GM23338 (cell line): ENCODE data around the gene ADRA2B. TPM values are rescaled to one million over a fixed set of nuclear protein-coding genes. Genes with fewer than 3 reads are reported as not detected.

ENCODE experiments used
- ATAC-seq: fragments of 200-7000 bp; cut with Tn5 transposase; 3 replicates; pipeline ENCODE4 v1.9.1; 2020
- DNase-seq: peaks from one replicate; pipeline ENCODE4 v3.0.0-alpha.2; 2015; ENCODE audit warnings: low spot score
- H2AFZ ChIP-seq: fragments of 200-600 bp; sonication (generic); 2 replicates; pipeline ENCODE4 v1.8.0; 2016; ENCODE audit warnings: antibody characterized with exemption, mild to moderate bottlenecking, moderate library complexity
- H3F3A ChIP-seq: fragments of 200-600 bp; sonication (generic); replicated peaks from 2 replicates; pipeline ENCODE4 v1.8.0; 2017; ENCODE audit warnings: antibody characterized with exemption, mixed run types, low read depth
- H3K27ac ChIP-seq: fragments of 200-600 bp; sonication (generic); 2 replicates; pipeline ENCODE4 v1.6.1; 2016; ENCODE audit warnings: low read depth
- H3K27me3 ChIP-seq: fragments of 200-600 bp; sonication (generic); 2 replicates; pipeline ENCODE4 v1.8.0; 2016; ENCODE audit warnings: mild to moderate bottlenecking, mixed run types, moderate library complexity; ENCODE audit not compliant: insufficient read depth
- H3K36me3 ChIP-seq: fragments of 200-600 bp; sonication (generic); 2 replicates; pipeline ENCODE4 v1.8.0; 2016; ENCODE audit warnings: mild to moderate bottlenecking; ENCODE audit not compliant: insufficient read depth
- H3K4me1 ChIP-seq: fragments of 200-600 bp; sonication (generic); 2 replicates; pipeline ENCODE4 v1.8.0; 2016; ENCODE audit warnings: mild to moderate bottlenecking, moderate library complexity; ENCODE audit not compliant: insufficient read depth
- H3K4me2 ChIP-seq: fragments of 200-600 bp; sonication (generic); 2 replicates; pipeline ENCODE4 v1.7.1; 2017; ENCODE audit warnings: mixed run types
- H3K4me3 ChIP-seq: fragments of 200-600 bp; sonication (generic); 2 replicates; pipeline ENCODE4 v1.6.1; 2016; ENCODE audit warnings: mixed run types
- H3K79me2 ChIP-seq: fragments of 200-600 bp; sonication (generic); replicated peaks from 2 replicates; pipeline ENCODE4 v1.8.0; 2017; ENCODE audit warnings: mild to moderate bottlenecking; ENCODE audit not compliant: insufficient read depth
- H3K9me2 ChIP-seq: fragments of 200-600 bp; sonication (generic); 2 replicates; pipeline ENCODE4 v1.8.0; 2017; ENCODE audit not compliant: insufficient read depth
- H4K20me1 ChIP-seq: fragments of 200-600 bp; sonication (generic); replicated peaks from 2 replicates; pipeline ENCODE4 v1.8.0; 2017; ENCODE audit warnings: mild to moderate bottlenecking; ENCODE audit not compliant: insufficient read depth
- H3K27ac Mint-ChIP-seq: 2 replicates; pipeline ENCODE4 v1.8.0; 2020; ENCODE audit warnings: inconsistent platforms, mild to moderate bottlenecking, moderate library complexity, mixed read lengths
- H3K27me3 Mint-ChIP-seq: 3 replicates; pipeline ENCODE4 v1.8.0; 2022; ENCODE audit warnings: low read depth, mild to moderate bottlenecking, moderate library complexity, mixed read lengths, inconsistent platforms; ENCODE audit not compliant: insufficient read depth, poor library complexity
- H3K36me3 Mint-ChIP-seq: 3 replicates; pipeline ENCODE4 v1.8.0; 2021; ENCODE audit warnings: low read depth, mild to moderate bottlenecking, inconsistent platforms, moderate library complexity, mixed read lengths
- H3K4me1 Mint-ChIP-seq: 3 replicates; pipeline ENCODE4 v1.8.0; 2020; ENCODE audit warnings: mild to moderate bottlenecking, inconsistent platforms, mixed read lengths
- H3K4me3 Mint-ChIP-seq: 3 replicates; pipeline ENCODE4 v1.8.0; 2021; ENCODE audit warnings: moderate library complexity, mild to moderate bottlenecking, inconsistent platforms, mixed read lengths
- H3K9me3 Mint-ChIP-seq: 3 replicates; pipeline ENCODE4 v1.8.0; 2020; ENCODE audit warnings: moderate library complexity, mild to moderate bottlenecking, inconsistent platforms, mixed read lengths
- CREB1 ChIP-seq: fragments of 250-450 bp; sonication (Bioruptor Pico); IDR thresholded peaks from 2 replicates; pipeline ENCODE4 v1.5.0; 2020; ENCODE audit warnings: low read depth, mild to moderate bottlenecking, moderate library complexity
- JUNB ChIP-seq: IDR thresholded peaks from one replicate; pipeline ENCODE4 v1.6.1; 2016; ENCODE audit warnings: antibody characterized with exemption; ENCODE audit not compliant: unreplicated experiment
- STAT1 ChIP-seq: IDR thresholded peaks from one replicate; pipeline ENCODE4 v1.6.1; 2016; ENCODE audit warnings: antibody characterized with exemption; ENCODE audit not compliant: unreplicated experiment
- polyA plus RNA-seq: library from polyadenylated mRNA; unstranded; fragments of >200 nt; fragmentation: Nextera tagmentation; extraction: Ambion mirVana; gene quantifications from 2 replicates; pipeline ENCODE4 v1.2.1, GENCODE V29; 2016
- total RNA-seq: library from RNA; depleted of rRNA; stranded (reverse); fragments of >200 nt; shearing (Covaris generic); gene quantifications from 2 replicates; pipeline ENCODE4 v1.2.3, GENCODE V29; 2014
- TF ChIP-seq, protein P1 (sequence below): fragments of 250-450 bp; sonication (Bioruptor Pico); IDR thresholded peaks from 2 replicates; pipeline ENCODE4 v1.5.0; 2020; ENCODE audit warnings: mild to moderate bottlenecking, moderate library complexity
- TF ChIP-seq, protein P2 (sequence below), 2 experiments: fragments of 200-600 bp in 1 of 2; sonication (generic) in 1 of 2; conservative IDR thresholded peaks; 2 replicates each; pipeline versions ENCODE4 v1.5.1 to v1.6.1; 2016 to 2017; ENCODE audit warnings: antibody characterized with exemption in 2 of 2, low read depth in 2 of 2, mild to moderate bottlenecking in 2 of 2, moderate library complexity in 1 of 2

The ADRA2B gene
- total and polyA plus RNA-seq, 2 experiments from 2014 or later = 1.7 to 5.9 TPM

- H3K27ac Mint-ChIP-seq = no peak overlapping the region
- TF ChIP-seq, protein P1, sequence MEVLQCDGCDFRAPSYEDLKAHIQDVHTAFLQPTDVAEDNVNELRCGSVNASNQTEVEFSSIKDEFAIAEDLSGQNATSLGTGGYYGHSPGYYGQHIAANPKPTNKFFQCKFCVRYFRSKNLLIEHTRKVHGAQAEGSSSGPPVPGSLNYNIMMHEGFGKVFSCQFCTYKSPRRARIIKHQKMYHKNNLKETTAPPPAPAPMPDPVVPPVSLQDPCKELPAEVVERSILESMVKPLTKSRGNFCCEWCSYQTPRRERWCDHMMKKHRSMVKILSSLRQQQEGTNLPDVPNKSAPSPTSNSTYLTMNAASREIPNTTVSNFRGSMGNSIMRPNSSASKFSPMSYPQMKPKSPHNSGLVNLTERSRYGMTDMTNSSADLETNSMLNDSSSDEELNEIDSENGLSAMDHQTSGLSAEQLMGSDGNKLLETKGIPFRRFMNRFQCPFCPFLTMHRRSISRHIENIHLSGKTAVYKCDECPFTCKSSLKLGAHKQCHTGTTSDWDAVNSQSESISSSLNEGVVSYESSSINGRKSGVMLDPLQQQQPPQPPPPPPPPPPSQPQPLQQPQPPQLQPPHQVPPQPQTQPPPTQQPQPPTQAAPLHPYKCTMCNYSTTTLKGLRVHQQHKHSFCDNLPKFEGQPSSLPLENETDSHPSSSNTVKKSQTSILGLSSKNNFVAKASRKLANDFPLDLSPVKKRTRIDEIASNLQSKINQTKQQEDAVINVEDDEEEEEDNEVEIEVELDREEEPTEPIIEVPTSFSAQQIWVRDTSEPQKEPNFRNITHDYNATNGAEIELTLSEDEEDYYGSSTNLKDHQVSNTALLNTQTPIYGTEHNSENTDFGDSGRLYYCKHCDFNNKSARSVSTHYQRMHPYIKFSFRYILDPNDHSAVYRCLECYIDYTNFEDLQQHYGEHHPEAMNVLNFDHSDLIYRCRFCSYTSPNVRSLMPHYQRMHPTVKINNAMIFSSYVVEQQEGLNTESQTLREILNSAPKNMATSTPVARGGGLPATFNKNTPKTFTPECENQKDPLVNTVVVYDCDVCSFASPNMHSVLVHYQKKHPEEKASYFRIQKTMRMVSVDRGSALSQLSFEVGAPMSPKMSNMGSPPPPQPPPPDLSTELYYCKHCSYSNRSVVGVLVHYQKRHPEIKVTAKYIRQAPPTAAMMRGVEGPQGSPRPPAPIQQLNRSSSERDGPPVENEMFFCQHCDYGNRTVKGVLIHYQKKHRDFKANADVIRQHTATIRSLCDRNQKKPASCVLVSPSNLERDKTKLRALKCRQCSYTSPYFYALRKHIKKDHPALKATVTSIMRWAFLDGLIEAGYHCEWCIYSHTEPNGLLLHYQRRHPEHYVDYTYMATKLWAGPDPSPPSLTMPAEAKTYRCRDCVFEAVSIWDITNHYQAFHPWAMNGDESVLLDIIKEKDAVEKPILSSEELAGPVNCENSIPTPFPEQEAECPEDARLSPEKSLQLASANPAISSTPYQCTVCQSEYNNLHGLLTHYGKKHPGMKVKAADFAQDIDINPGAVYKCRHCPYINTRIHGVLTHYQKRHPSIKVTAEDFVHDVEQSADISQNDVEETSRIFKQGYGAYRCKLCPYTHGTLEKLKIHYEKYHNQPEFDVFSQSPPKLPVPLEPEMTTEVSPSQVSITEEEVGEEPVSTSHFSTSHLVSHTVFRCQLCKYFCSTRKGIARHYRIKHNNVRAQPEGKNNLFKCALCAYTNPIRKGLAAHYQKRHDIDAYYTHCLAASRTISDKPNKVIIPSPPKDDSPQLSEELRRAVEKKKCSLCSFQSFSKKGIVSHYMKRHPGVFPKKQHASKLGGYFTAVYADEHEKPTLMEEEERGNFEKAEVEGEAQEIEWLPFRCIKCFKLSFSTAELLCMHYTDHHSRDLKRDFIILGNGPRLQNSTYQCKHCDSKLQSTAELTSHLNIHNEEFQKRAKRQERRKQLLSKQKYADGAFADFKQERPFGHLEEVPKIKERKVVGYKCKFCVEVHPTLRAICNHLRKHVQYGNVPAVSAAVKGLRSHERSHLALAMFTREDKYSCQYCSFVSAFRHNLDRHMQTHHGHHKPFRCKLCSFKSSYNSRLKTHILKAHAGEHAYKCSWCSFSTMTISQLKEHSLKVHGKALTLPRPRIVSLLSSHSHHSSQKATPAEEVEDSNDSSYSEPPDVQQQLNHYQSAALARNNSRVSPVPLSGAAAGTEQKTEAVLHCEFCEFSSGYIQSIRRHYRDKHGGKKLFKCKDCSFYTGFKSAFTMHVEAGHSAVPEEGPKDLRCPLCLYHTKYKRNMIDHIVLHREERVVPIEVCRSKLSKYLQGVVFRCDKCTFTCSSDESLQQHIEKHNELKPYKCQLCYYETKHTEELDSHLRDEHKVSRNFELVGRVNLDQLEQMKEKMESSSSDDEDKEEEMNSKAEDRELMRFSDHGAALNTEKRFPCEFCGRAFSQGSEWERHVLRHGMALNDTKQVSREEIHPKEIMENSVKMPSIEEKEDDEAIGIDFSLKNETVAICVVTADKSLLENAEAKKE (CRISPR knock-in tag) = no peak
- TF ChIP-seq CREB1 (CRISPR knock-in tag) = no peak
Measured at GRCh38 chr2:96092573-96092877, 23.8 kb downstream of the ADRA2B start.

GRCh38 chr2:96091711-96092572, 24.4 kb downstream of the ADRA2B start:
- no peak overlapping the region for H3K4me3 ChIP-seq
- H3K4me1 ChIP-seq = peaks cover 7% of the 10 kb centered on the region; the same call in 1 of the 2 replicates
- DNase-seq (peak; percentile 57), ATAC-seq (peak; percentile 70)
- 0 out of 2 replicates have a peak overlapping the region, but pooled peaks have one; percentile 43 for H3K4me2 ChIP-seq
- H3F3A ChIP-seq = no peaks in the 10 kb centered on the region
- H3K27me3 Mint-ChIP-seq = peaks cover 7% of the 10 kb centered on the region
- H3K4me1 Mint-ChIP-seq = peaks cover 21% of the 10 kb centered on the region
- no peaks in the 10 kb centered on the region for H3K27me3 ChIP-seq
- H3K27ac Mint-ChIP-seq = no peak overlapping the region
- no peak overlapping the region for H3K27ac ChIP-seq
- H4K20me1 ChIP-seq = no peaks in the 10 kb centered on the region
- H3K36me3 Mint-ChIP-seq = no peaks in the 10 kb centered on the region; the same call in 2 of the 3 replicates
- no peaks in the 10 kb centered on the region; the same call in 1 of the 2 replicates for H3K9me2 ChIP-seq
- H3K4me3 Mint-ChIP-seq = no peak overlapping the region
- no peaks in the 10 kb centered on the region for H3K9me3 Mint-ChIP-seq
- no peaks in the 10 kb centered on the region for H3K36me3 ChIP-seq
- H2AFZ ChIP-seq = peak overlapping the region; percentile 91
- no peaks in the 10 kb centered on the region for H3K79me2 ChIP-seq
- TF ChIP-seq, protein P2, sequence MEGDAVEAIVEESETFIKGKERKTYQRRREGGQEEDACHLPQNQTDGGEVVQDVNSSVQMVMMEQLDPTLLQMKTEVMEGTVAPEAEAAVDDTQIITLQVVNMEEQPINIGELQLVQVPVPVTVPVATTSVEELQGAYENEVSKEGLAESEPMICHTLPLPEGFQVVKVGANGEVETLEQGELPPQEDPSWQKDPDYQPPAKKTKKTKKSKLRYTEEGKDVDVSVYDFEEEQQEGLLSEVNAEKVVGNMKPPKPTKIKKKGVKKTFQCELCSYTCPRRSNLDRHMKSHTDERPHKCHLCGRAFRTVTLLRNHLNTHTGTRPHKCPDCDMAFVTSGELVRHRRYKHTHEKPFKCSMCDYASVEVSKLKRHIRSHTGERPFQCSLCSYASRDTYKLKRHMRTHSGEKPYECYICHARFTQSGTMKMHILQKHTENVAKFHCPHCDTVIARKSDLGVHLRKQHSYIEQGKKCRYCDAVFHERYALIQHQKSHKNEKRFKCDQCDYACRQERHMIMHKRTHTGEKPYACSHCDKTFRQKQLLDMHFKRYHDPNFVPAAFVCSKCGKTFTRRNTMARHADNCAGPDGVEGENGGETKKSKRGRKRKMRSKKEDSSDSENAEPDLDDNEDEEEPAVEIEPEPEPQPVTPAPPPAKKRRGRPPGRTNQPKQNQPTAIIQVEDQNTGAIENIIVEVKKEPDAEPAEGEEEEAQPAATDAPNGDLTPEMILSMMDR (conservative IDR thresholded peaks at IDR 0.05; ENCODE audit: low read depth in 2 of 2) = no peak
- no peak for TF ChIP-seq STAT1
- TF ChIP-seq JUNB = no peak

More at GRCh38 chr2:96092573-96092877, 23.8 kb downstream of the ADRA2B start:
- H3K4me1 ChIP-seq = peaks cover 7% of the 10 kb centered on the region; the same call in 1 of the 2 replicates
- Mint-ChIP-seq H3K4me1 (peaks cover 21% of the 10 kb centered on the region), H3K27me3 (peaks cover 7% of the 10 kb centered on the region), H3K36me3 (no peaks in the 10 kb centered on the region; the same call in 2 of the 3 replicates), H3K9me3 (no peaks in the 10 kb centered on the region), H3K4me3 (no peak overlapping the region)
- H2AFZ ChIP-seq = no peak overlapping the region
- peak; percentile 6; the same call in 1 of the 3 replicates for ATAC-seq
- no peak for DNase-seq
- no peaks in the 10 kb centered on the region for H3K79me2 ChIP-seq
- H3K9me2 ChIP-seq = no peaks in the 10 kb centered on the region; the same call in 1 of the 2 replicates
- no peaks in the 10 kb centered on the region for H3K27me3 ChIP-seq
- H4K20me1 ChIP-seq = no peaks in the 10 kb centered on the region
- no peak overlapping the region for H3K4me3 ChIP-seq
- H3K27ac ChIP-seq = no peak overlapping the region
- no peaks in the 10 kb centered on the region for H3F3A ChIP-seq
- H3K4me2 ChIP-seq = no peak overlapping the region
- H3K36me3 ChIP-seq = no peaks in the 10 kb centered on the region
